HG03558 (cell line): ENCODE measurements around the gene OSGEP.
"Not testable (repeated sequence)": the region's sequence is repeated elsewhere in the genome, so short reads cannot be mapped to it uniquely, and the experiment has no call there.

Experiments used
- ATAC-seq: cut with Tn5 transposase; IDR thresholded peaks from one replicate; pipeline ENCODE4 v1.9.1; 2021; ENCODE audit warnings: moderate number of reproducible peaks; ENCODE audit not compliant: unreplicated experiment; ENCODE audit errors: extremely low read depth

OSGEP gene

DNA sequence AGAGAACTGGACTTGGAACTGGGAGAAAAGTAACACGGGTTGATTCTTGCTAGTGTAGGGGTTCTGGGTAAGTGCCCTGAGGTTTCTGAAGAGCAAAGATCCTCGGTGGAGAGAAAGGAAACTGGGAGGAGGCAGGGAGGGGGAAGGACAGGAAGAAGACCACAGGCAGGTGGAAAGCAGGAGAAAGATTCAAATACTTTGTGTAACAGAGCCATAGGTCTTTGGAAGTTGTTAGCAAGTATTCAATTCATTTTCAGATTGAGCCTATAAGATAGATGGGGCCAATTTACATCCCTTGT lies 15.9 kb upstream of the OSGEP start:
- ATAC-seq: no peak

DNA sequence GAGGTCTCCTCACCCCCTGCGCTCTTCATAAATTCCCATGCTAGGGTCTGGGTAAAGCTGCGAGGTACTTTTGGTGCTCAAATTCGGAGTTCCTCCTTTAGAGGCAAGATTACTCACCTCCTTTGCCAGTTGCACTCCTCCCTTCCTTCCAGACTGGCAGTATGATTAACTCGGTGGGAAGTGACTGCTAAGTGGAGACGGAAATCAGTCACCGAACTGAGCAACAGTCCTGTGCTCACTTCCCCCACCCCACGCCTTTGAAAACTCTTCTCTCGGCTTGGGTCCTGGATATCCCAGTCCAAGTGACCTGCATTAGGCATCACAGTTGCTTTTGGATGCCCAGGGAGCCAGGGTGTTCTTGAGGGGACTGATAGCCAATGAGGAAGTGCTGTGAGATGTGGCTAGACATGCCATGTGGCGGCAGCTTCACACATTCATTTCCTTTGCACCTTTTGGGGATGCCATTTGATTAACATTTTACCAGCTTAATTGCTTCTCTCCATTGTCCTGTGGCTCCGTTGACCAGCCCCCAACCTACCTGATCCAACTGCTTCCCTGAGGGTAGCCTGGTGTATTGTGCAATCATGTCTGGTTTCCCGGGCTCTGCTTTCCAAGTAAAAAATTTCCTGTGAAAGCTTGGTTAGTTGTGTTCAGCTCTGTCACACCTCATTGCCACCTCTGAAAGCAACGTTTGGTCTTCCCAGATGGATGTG lies 15.4 kb upstream of the OSGEP start:
- ATAC-seq: peak; percentile 19

DNA sequence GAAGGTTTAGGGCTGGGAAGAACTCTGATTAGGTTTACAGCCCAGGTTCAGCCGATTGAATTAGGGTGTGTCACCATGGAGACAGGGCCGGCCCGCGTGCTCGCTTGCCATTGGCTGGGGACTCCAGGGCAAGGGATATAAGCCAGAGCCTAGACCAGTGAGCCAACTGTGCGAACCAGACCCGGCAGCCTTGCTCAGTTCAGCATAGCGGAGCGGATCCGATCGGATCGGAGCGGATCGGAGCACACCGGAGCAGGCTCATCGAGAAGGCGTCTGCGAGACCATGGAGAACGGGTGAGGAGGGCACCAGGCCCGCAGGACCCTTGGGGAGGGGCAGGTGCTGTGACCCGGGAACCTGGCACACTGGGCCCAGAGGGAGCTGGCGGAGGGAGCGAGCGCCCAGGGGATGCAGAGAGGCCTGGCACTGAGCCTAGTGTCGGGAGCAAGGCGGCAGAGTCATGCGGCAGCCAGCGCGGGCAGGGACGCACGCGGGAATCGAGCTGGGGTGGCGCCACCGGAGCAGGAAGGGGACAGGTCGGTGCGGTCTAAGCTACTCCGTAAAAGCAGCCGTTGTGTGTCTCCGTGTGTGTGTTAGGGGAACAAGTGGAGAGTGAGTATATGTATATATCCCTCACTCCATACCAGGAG lies 14.8 kb upstream of the OSGEP start, which contains the start of gene PNP:
Gene PNP (plus strand): TSS at position 165 of the 648 bp plus-strand sequence. CDS start 119 bp downstream, at position 284.
- peak; percentile 90 for ATAC-seq

DNA sequence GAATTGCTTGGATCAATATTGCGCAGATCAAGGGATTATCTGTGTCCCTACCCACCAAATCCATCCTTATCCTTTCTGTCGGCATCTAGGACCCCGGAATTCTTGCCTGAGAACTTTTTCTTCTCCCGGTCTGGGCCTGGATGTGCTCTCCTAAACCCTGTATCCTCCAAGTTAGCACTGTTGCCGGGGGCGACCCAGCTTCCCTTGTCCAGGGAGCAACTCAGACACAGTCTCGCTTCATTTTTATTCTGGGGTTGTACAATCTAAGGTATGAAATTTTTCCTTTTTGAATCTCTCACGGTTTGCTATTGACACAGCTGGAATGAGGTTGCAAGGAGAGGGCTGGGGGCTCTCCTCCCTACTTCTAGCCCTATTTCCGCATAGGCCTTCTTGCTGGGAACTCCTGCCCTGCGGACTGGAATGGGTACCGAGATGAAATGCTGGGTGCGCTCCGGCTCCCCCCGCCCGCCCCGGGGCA lies 14.2 kb upstream of the OSGEP start:
- no peak for ATAC-seq

DNA sequence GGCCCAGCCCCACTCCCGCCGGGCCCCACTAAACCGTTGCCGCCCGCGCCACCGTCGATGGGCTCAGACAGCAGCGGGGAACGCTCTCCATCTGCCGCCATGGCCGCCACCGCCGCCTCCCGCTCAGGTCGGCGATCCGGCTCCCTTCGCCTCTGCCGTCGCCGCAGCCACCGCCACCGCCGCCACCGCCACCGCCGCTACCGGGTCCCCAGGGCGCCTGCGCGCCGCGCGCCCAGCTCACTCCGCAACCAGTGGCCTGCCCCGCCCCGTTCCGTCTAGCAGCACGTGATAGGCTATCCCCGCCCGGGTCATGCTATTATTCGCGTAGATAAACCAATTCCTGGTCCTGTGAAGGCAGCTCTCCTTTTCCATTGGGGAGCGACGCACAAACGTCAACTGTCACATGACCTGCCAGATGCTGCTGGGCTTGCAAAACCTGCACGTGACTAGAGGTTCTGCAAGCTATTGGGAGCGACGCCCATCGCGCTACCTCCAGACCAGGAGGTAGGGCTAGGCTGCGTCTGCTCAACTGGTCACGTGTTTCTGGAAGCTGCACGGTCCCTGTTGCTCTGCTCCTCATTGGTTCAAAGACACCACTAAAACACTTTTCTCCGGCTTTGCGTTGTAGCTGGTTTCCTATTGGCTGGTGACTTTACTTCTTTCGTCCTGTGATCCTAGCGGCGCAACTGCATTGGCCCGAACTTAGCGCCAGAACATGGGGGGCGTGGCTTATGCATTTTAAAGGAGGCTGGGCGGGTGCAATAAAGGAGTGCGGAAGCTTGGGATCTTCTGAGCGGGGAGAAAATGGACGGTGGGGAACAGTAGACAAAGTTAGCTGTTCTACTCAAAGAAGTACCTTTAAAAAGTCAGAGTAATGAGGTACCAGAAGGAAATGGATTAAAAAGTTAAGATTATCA lies 6.9 kb upstream of the OSGEP start, which contains the start of gene PIP4P1:
Gene PIP4P1 (minus strand): TSS at position 210 of the 917 bp plus-strand sequence. CDS start 109 bp downstream, at position 101.
- ATAC-seq: peak; percentile 93

DNA sequence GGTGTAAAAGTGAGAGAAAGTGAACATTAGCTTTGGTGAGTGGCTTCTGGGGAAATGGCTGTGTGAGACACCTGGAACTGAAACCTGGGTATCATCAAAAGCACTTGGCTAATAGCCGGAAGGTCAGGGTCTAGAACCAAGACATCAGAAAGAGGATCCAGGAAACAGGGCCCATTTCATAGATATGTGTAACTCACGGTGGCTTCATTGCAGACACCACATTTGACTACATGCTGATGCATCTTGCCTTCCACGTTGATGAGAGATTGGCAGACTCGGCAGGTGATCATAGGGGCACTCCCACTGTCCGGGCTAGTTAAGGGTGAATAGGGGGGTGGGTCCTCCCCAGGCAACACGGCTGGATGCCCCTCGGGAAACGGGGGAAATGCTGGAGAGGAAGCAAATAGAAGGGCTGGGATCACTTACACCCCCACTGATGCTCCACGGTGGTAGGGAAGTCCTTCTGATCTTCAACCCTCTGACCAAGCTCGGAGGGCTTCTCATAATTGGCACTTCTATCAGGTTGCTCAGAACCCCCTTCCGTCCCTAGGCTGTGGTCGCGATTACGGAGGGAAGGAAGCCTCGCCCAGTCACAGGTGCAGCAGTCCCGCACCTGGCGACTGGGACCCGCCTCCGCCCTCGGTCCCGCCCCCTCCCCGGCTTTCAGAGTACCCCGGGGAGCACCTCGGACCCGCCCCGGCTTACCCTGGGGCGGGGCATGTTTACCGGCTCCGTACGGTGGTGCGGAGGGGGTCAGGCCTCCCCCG lies 6.0 kb upstream of the OSGEP start:
- ATAC-seq: no peak

DNA sequence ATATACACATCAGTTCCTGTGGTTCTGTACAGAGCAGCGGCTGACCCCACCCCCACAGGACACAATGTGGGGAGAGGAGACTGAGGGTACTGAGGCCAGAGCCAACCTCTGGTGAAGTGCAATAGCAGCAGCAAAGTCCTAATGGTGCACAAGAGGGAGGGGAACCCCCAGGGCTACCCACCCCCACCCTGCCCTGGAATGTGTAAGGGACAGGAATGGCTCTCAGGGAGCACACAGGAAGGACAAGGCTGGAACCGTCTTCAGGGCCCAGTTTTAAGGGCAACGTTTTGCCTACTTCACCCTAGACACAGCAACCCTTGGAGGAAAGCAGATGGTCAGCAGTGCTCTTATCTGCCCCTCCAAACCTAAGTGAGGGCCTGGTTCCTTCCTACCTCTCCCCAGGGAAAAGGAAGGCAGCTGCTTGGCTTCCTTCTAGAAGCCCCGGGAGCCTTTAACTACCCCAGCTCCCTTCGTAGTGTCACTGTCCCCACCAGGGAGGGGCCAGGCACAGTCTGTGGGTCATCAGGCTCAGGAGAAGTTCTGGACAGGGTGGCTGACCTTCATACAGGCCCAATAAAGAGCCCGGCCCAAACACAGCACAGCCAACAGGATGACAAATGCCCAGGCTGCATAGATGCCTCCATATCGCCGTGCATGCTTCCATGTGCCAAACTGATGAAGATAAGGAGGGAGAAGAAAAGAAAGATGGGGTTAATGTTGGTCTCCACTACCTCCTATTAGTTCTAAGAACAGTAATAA lies 3.6 kb upstream of the OSGEP start:
- ATAC-seq: no peak

DNA sequence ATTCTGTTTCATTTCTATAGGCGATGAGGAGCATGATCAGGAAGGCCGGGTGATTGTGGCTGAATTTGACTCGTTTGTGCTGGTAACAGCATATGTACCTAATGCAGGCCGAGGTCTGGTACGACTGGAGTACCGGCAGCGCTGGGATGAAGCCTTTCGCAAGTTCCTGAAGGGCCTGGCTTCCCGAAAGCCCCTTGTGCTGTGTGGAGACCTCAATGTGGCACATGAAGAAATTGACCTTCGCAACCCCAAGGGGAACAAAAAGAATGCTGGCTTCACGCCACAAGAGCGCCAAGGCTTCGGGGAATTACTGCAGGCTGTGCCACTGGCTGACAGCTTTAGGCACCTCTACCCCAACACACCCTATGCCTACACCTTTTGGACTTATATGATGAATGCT lies 2.4 kb upstream of the OSGEP start:
- no peak for ATAC-seq

DNA sequence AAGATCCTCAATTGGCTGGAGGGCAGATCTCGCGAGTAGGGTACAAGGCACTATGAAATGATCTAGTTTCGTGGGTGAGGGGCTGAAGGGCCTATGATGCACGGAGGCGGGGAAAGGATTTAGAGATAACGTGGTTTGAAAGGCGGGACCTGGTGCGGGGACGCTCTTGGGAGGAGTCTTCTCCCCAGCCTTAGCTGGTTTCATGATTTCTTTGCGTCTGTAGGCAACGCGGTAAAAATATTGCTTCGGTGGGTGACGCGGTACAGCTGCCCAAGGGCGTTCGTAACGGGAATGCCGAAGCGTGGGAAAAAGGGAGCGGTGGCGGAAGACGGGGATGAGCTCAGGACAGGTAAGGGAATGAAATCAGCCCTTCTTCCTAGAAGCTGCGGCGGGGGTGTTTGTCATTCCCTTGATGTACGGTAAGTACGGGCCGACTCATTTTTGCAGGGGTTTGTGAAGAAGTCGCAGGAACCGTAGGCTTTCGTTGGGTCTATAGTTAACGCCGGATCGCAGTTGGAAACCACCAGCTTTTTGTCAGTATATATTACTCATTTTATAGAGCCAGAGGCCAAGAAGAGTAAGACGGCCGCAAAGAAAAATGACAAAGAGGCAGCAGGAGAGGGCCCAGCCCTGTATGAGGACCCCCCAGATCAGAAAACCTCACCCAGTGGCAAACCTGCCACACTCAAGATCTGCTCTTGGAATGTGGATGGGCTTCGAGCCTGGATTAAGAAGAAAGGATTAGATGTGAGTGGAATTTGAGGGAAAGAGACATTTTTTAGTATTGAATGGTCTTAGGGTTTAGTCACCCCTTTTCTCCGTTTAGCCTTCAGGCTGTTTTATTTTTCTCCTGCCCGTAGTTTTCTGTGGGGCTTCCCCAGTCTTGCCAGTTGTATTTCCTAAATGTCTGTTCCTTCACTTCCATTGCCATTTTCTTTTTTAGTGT lies 1.0 kb upstream of the OSGEP start:
- ATAC-seq: peak; percentile 17

DNA sequence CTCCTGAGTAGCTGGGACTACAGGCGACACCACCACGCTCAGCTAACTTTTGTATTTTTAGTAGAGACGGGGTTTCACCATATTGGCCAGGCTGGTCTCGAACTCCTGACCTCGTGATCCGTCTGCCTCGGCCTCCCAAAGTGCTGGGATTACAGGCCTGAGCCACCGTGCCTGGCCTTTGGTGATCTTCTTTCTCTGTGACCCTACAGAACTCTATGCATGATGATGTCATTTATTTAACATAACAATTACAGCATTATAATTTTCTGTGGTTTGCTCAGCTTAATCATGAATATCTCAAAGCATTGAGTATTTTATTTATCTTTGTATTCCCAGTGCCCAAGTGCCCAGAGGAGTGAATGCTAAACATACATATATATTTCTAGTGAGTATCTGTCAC lies 1.8 kb downstream of the OSGEP start:
- ATAC-seq: not testable (repeated sequence)

DNA sequence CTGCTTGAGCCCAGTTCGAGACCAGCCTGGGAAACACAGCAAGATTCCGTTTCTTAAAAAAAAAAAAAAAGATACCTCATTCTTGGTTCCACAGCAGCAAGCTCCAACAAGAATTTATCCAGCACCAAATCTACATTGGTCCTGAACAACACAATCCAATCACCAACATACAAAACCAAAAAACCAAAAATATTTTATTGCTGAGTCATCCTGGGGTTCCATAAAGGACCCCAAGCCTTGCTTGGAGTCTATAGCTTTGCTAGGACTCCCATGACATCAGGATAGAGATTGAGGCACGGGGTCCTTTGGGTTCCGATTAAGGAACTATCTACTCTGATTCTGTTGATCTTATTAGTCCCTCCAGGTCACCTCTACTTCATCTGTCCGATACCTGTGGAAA lies 7.7 kb downstream of the OSGEP start:
- ATAC-seq: no peak

DNA sequence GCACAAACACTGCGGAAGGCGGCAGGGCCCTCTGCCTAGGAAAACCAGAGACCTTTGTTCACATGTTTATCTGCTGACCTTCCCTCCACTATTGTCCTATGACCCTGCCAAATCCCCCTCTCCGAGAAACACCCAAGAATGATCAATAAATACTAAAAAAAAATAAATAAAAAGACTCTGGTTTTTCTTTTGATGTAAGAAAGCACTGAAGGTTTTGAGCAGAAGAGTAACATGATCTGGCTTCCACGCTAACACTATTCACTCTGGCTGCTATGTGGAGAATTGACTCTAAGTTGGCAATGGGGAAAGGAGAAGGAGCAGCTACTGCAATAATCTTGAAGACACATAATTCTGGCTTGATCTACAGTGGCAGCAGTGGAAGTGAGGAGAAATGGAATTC lies 11.0 kb downstream of the OSGEP start:
- not testable (repeated sequence) for ATAC-seq

DNA sequence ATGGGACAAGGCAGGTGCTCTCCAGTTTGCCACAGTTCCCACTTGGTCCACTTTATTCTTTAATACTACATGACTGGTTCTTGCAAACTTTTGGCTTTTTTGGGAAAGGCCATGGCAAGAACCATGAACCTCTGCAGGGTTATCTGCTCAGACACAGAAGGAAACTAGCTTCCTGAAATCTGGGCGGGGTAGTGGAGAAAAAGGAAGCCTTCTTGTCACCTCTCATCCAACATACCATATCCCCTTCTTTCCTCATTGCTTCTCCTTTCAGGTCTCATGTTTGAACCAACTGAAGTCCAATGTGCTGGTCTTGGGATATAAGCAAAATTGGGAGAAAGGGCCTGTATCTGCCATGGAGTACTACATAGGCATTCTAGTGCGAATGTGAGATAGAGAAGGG lies 13.2 kb downstream of the OSGEP start:
- no peak for ATAC-seq

DNA sequence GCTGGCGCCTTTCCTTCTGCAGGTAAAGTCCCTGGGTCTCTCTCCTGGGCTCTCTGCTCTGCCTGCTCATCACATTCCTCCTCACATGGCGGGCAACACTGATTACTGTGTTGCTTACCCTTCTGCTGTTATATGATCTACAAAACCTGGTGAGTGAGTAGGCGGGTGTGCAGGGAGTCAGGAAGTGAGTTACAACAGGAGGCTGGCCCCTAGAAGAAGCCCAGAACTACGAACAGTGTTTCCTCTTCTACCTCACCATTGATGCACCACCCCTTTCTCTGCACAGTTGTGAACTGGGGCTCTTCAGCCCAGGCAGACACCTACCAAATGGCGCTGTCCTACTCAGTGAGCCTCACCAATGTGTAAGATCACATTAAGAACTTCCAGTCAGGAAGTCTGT lies 13.7 kb downstream of the OSGEP start:
- no peak for ATAC-seq

DNA sequence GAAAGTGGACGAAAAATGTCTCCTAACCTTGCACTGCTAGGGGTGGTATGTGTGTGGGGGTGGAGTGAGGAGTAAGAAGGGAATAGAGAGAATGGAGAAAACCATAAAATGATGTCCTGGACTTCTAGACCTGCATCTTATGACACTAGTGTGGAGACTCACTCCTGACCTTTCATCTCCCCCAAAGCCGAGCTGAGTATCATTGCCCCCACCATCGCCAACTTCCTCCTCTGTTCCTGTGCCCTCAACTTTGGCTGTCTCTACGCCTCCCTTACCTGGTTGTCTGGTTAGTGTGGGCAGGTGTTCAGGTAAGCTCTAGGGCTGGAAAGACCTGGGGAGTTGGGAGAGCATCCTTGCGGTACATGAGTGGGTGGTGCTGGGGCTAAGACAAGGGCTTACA lies 14.1 kb downstream of the OSGEP start:
- ATAC-seq: no peak

DNA sequence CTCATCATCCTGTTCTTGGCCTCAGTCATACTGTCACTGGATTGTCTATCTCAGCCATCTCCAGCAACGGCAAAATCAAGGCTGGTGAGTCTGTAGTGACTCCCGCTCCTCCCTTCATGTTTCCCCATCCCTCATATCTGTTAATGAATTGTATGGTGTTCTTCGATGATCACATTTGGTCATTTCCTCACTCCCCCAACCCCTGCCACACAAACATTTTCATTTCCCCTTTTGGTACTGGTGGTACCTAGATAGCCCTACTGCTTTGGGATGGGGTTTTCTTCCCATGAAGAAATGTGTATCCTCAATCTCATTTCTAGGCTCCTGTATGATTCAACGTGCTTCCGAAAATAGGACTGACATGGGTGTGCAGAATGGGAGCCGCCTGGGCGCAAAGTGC lies 15.9 kb downstream of the OSGEP start:
- no peak for ATAC-seq

DNA sequence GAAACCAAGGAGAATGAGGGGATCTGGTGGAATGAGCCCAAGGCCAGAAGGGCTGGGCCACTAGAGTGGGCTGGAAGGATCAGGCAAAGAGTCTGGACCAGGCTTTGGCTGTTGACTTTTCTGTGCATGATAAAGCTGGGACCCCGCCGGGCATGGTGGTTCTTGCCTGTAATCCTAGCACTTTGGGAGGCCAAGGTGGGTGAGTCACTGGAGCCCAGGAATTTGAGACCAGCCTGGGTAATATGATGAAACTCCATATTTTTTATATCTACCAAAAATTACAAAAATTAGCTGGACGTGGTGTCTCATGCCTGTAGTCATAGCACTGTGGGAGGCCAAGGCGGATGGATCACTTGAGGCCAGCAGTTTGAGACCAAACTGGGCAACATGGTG lies 18.3 kb downstream of the OSGEP start:
- ATAC-seq: no peak

DNA sequence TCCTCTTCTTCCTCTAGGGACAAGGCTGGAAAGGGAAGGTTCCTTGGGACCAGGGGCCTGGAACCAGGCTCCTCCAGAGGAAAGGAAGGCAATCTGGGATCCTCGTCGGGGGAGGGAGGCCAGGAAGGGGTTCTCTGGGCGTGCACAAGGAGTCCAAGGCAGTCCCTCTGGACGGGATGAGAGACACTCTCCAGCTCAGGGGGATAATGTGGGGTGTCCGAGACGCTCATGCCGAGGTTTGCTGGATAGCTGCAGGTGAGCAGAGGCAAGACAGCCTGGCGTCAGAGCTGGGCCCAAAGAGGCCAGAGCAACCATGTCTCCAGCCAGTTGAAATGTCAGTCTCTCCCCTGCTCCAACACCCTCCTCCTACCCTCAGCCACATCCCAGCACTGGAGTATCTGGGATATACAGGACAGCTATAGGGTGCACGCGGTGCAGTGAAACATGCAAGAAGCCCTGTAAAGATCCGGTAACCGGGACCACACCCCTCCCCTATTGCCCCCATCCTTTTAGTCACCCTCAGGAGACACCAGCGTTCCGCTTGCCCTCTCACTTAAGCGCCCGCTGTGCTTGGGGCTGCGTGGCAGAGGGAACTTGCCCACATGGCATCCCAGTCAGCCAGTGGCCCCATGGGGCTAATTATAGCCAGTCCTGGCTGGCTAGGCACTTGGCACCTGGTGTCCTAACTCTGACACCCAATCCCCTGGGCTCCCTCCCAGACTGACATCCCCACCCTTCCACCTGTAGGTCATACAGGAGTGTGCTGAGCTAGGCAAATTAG lies 18.8 kb downstream of the OSGEP start, which contains the start of gene KLHL33:
Gene KLHL33 (minus strand): TSS at position 585 of the 781 bp plus-strand sequence. CDS start 355 bp downstream, at position 230.
- no peak for ATAC-seq
